Activated naive CD4-positive, alpha-beta T cell treated with anti-CD3 and anti-CD28 coated beads, Interleukin-2, amount 10 ng/mL, durations not matched to agents 7 days and 5 days (primary cell): ENCODE results near the gene RBMX.
"Not testable (repeated sequence)": the region's sequence is repeated elsewhere in the genome, so short reads cannot be mapped to it uniquely, and the experiment has no call there.

Experiments used
- CTCF ChIA-PET: fragments of 350-600 bp; sonication (Branson Sonifier 250); formaldehyde crosslinking; loops from one replicate; lab custom pipeline; 2021; ENCODE audit warnings: antibody characterized with exemption; lab: Charles Lee
- DNase-seq: peaks from one replicate; pipeline ENCODE4 v3.0.0-alpha.2; 2020
- H3K27ac Mint-ChIP-seq: one replicate; pipeline ENCODE4 v1.8.0; 2021; ENCODE audit warnings: mild to moderate bottlenecking, moderate library complexity, mixed read lengths
- H3K27me3 Mint-ChIP-seq: one replicate; pipeline ENCODE4 v1.8.0; 2021; ENCODE audit warnings: mild to moderate bottlenecking, mixed read lengths
- H3K36me3 Mint-ChIP-seq: one replicate; pipeline ENCODE4 v1.8.0; 2021; ENCODE audit warnings: mixed read lengths
- H3K4me1 Mint-ChIP-seq: one replicate; pipeline ENCODE4 v1.8.0; 2021; ENCODE audit warnings: mixed read lengths
- H3K4me3 Mint-ChIP-seq: one replicate; pipeline ENCODE4 v1.8.0; 2021; ENCODE audit warnings: mild to moderate bottlenecking, moderate library complexity, mixed read lengths
- H3K9me3 Mint-ChIP-seq: one replicate; pipeline ENCODE4 v1.8.0; 2021; ENCODE audit warnings: mixed read lengths

RBMX gene

DNA sequence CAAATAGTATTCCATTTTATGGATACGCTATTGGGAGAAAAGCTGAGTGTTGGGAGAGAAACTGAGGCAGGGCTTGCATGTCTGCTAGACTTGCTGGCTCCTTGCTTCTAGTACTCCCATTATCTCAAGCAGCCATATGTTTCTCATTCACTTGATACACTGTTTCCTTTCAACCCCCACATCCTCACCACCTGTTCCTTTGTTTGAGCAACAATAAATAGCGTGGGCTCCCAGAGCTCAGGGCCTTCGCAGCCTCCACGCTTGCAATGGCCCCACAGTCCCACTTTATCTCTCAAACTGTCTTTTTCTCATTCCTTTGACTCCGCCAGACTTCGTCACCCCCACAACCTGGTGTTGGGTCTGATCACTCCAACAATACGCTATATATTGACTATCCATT, 18.2 kb upstream of the RBMX start:
- DNase-seq, H3K36me3 Mint-ChIP-seq, H3K4me1 Mint-ChIP-seq, H3K4me3 Mint-ChIP-seq, H3K27me3 Mint-ChIP-seq, H3K27ac Mint-ChIP-seq, H3K9me3 Mint-ChIP-seq: not testable (repeated sequence)
- CTCF ChIA-PET: interaction anchor here (1.3 kb wide), 1 partner anchor 290 kb away, joined by 3 read pairs; no protein-coding TSS in a partner anchor

DNA sequence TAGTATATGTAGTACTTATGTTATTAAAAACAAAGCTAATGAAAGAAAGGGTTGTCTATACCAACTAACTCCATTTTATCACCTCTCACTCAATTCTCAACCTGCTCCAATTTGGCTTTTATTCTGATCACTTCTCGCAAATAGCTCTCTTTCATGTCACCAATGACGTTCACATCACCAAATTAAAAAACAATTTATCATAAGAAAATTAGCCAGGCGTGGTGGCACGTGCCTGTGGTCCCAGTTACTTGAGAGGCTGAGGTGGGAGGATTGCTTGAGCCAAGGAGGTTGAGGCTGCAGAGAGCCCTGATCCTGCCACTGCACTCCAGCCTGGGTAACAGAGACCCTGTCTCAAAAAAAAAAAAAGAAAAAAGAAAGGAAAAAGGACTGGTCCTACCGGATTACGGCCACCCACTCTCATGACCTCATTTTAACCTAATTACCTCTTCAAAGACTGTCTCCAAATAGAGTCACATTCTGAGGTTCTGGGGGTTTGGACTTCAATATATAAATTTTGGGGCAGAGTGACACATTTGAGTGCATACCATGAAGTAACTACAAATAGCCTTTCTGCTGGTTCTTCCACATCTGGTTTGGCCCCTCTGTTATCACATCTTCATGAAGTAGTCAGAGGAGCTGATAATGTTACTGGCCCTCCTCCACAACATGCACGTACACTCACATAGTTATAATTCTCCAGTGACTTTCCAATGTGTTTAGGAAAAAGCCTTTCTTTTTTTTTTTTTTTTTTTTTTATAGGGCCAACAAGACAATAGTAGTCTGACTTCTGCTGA, 15.8 kb upstream of the RBMX start:
- Mint-ChIP-seq H3K4me1 (no peaks in the 10 kb centered on the region), H3K4me3 (no peak overlapping the region), H3K27me3 (no peaks in the 10 kb centered on the region), H3K36me3 (no peaks in the 10 kb centered on the region), H3K27ac (no peak overlapping the region), H3K9me3 (no peaks in the 10 kb centered on the region)
- CTCF ChIA-PET: no interaction called here
- DNase-seq: no peak

DNA sequence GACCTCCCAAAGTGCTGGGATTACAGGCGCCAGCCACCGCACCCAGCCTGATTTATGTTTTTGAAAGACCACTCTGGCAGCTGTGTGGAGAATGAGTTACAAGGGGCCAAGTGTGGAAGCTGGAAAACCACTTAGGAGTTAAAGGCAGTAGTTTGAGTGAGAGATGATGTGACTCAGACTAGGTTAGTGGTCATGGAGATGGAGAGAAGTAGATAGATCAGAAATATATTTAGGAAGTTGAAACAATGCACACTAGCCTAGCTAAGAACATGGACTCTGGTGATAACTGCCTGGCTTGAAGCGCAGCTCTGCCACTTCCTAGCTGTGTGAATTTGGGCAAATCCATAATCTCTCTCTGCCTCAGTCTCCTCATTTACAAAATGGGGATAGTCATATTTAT, 11.9 kb upstream of the RBMX start:
- no peak for DNase-seq
- Mint-ChIP-seq H3K27me3 (no peaks in the 10 kb centered on the region), H3K4me3 (no peak overlapping the region), H3K36me3 (no peaks in the 10 kb centered on the region), H3K9me3 (no peaks in the 10 kb centered on the region), H3K4me1 (no peaks in the 10 kb centered on the region), H3K27ac (no peak overlapping the region)
- CTCF ChIA-PET: no interaction called here

DNA sequence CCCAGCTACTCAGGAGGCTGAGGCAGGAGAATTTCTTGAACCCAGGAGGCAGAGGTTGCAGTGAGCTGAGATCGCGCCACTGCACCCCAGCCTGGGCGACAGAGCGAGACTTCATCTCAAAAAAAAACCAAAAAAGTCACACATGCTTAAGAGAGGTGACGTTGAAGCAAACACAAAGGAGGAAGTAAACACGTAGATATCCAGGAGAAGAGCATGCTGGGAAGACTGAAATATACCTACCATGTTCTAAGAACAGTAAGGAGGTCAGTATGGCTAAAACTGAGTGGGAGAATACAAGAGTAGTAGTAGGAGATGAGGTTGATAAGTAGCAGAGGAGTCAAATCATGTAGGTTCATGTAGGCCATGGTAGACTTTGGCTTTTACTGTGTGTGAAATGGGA, 10.1 kb upstream of the RBMX start:
- H3K36me3 Mint-ChIP-seq: not testable (repeated sequence)

DNA sequence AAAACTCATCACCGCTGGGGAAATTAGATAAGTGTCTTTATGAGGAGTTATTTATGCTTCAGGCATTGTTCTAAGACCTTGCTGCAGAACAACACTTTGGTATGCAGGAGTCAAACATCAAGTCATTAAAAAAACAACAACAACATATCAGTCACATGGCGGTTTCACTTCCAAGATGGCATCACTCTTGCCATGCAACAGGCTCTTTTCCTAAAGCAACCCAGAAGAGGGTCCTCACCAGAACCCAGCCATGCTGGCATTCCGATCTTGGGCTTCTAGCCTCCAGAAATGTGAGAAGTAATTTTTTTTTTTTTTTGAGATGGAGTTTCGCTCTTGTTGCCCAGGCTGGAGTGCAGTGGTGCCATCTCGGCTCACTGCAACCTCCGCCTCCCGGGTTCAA, 8.7 kb upstream of the RBMX start:
- no peak for DNase-seq
- Mint-ChIP-seq H3K4me1 (peaks cover 11% of the 10 kb centered on the region), H3K27ac (no peak overlapping the region), H3K27me3 (no peaks in the 10 kb centered on the region), H3K9me3 (no peaks in the 10 kb centered on the region), H3K4me3 (no peak overlapping the region), H3K36me3 (no peaks in the 10 kb centered on the region)
- CTCF ChIA-PET: no interaction called here

More for the DNA sequence above, 10.1 kb upstream of the RBMX start:
- H3K4me1 Mint-ChIP-seq, DNase-seq, H3K4me3 Mint-ChIP-seq, H3K9me3 Mint-ChIP-seq, CTCF ChIA-PET, H3K27me3 Mint-ChIP-seq, H3K27ac Mint-ChIP-seq: not testable (repeated sequence)

DNA sequence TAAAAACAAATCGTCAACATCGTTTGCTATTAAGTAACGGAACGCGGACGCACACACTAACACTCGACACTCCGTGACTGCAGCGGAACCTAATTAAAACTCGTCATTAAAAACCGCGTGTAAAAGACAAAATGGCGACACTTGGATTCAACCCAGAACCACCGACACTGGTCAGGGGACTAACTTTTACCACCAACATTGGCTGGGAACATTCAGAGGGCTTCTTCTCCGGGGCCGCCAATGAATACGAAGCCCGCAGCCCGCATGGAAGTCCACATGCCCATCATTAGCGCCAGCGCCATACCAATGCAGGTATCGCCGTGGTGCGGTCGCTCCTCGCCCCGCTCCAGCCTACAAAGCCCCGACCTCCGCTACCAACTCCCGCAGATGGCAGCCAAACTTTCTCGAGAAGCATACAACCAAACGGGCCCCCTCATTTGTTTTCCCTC, 498 bp downstream of the RBMX start:
- H3K27me3 Mint-ChIP-seq: peaks cover 4% of the 10 kb centered on the region
- peaks cover 31% of the 10 kb centered on the region for H3K36me3 Mint-ChIP-seq
- peak overlapping the region; percentile 99 for H3K27ac Mint-ChIP-seq
- CTCF ChIA-PET: interaction anchor here (1.0 to 1.3 kb wide), 3 partner anchors 10 to 130 kb away, joined by 3 to 4 read pairs (median 3); no protein-coding TSS in a partner anchor
- peaks cover 28% of the 10 kb centered on the region for H3K4me1 Mint-ChIP-seq
- H3K9me3 Mint-ChIP-seq: no peaks in the 10 kb centered on the region
- H3K4me3 Mint-ChIP-seq: peak overlapping the region; percentile 99
- DNase-seq: peak; percentile 40

DNA sequence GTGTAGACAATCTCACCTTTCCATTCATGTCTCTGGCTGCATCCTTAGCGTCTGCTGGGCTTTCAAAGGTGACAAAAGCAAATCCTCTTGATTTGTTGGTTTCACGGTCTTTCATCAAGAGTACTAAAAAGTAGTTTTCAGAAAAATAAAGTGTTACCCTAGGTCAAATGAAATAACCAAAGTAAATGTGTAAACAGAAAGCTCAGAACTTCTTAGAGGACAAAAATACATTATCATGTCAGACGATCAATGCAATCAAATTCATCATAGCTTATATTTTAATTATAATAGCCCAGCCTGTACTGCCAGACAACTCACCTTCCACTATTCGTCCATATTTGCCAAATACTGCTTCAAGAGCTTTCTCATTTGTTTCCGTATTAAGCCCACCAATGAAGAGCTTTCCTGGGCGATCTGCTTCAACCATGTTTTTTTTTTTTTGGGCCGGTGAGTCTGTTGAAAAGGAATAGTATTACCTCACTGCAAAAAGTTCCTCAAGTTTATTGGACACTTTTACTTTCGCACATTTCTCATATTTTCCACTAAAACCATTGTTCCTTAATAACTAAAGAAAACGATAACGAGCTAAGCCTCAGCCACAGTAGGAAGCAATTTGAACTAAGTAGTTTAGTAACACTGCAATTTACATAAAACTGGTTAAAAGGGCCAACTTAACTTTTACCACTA, 1.4 kb downstream of the RBMX start:
- Mint-ChIP-seq H3K27ac (peak overlapping the region; percentile 99), H3K9me3 (no peaks in the 10 kb centered on the region), H3K36me3 (peaks cover 38% of the 10 kb centered on the region), H3K4me1 (peaks cover 27% of the 10 kb centered on the region), H3K4me3 (peak overlapping the region; percentile 99), H3K27me3 (peaks cover 4% of the 10 kb centered on the region)
- CTCF ChIA-PET: interaction anchor here (1.0 to 1.2 kb wide), 2 partner anchors 12 to 129 kb away, joined by 4 to 5 read pairs; no protein-coding TSS in a partner anchor
- no peak for DNase-seq

DNA sequence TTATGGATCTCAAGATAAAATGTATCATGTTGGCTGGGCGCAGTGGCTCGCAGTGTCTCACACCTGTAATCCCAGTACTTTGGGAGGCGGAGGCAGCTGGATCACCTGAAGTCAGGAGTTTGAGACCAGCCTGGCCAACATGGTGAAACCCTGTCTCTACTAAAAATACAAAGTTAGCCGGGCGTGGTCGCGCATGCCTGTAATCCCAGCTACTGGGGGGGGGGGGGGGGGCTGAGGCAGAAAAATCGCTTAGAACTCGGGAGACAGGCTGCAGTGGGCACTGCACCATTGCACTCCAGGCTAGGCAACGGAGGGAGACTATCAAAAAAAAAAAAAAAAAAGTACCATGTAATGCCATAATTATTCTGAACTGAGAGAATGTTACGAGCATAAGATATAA, 2.1 kb downstream of the RBMX start:
- CTCF ChIA-PET: interaction anchor here (1.2 kb wide), 1 partner anchor 11 kb away, joined by 5 read pairs; no protein-coding TSS in a partner anchor
- no peak for DNase-seq
- Mint-ChIP-seq H3K9me3 (no peaks in the 10 kb centered on the region), H3K27me3 (peaks cover 4% of the 10 kb centered on the region), H3K27ac (peak overlapping the region; percentile 99), H3K36me3 (peaks cover 45% of the 10 kb centered on the region), H3K4me3 (peak overlapping the region; percentile 99), H3K4me1 (peaks cover 30% of the 10 kb centered on the region)

DNA sequence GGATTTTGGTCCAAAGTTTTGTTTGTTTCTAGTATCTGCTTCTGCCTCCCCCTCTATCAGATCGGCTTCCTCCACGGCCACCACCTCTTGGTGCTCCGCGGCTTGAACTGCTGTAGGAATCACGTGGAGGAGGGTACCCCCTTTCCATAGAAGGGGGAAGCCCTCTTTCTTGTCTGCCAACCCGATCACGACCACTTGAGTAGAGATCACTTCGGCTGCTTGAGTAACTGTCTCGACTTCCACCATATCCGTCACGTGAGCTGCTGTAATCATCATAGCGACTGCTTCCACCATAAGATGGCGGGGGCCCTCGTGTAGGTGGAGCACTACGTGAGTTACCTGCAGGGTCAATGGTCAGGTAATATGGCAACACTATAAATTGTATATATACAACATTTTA, 6.4 kb downstream of the RBMX start:
- DNase-seq, H3K9me3 Mint-ChIP-seq, H3K4me3 Mint-ChIP-seq, CTCF ChIA-PET, H3K27ac Mint-ChIP-seq, H3K27me3 Mint-ChIP-seq: not testable (repeated sequence)
- peaks cover 40% of the 10 kb centered on the region for H3K4me1 Mint-ChIP-seq
- H3K36me3 Mint-ChIP-seq: peaks cover 65% of the 10 kb centered on the region

DNA sequence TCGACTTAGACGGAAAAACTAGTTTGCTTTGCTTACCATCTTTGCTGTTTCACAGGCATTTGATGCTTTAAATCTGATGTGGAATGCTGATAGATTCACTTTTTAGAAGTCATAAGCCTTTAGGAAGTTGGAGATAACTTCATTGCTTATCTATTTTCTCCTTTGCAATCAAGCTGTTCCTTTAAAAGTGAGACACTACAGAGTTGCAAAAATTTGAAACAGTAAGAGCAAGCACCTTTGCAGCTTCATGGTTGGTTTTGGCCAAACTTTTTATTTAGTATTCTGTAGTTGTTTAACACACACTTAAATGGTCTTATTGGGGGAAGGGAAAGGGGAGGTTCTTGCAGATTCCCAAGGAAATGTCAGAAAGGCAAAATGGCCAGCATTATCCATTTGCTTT, 7.3 kb downstream of the RBMX start:
- DNase-seq, H3K27me3 Mint-ChIP-seq, H3K4me3 Mint-ChIP-seq, H3K27ac Mint-ChIP-seq, H3K9me3 Mint-ChIP-seq, CTCF ChIA-PET: not testable (repeated sequence)
- Mint-ChIP-seq H3K36me3 (peaks cover 65% of the 10 kb centered on the region), H3K4me1 (peaks cover 39% of the 10 kb centered on the region)

DNA sequence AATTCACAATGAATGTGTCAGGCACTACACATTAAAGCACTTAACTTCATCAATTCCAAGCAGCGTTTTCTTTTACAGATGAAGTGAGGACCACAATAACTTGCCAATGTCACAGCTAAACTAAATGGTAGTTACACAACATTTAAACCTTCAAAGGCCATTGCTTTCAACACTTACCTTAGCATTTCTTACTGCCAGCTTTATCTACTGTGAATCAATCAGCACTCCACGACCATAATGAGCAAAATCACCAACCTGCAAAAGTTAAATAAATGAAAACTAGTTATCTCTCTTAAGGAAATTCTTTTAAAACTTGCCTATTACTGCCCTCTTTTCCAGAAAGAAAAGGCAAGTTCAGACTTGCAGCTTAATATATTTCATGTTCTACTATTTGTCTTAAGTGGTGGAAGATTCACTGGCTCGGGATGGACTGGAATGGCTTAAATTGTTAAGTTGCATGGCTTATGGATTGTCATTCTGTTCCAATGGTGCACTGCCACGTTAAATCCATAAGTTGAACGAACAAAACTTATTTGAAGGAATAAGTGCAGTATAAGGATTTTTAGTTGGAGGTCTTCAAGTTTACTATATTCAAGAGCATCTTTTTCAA, 8.3 kb downstream of the RBMX start:
- Mint-ChIP-seq H3K36me3 (peaks cover 61% of the 10 kb centered on the region), H3K4me3 (no peak overlapping the region), H3K27me3 (no peaks in the 10 kb centered on the region), H3K27ac (no peak overlapping the region), H3K4me1 (peaks cover 31% of the 10 kb centered on the region), H3K9me3 (no peaks in the 10 kb centered on the region)
- CTCF ChIA-PET: no interaction called here
- no peak for DNase-seq

DNA sequence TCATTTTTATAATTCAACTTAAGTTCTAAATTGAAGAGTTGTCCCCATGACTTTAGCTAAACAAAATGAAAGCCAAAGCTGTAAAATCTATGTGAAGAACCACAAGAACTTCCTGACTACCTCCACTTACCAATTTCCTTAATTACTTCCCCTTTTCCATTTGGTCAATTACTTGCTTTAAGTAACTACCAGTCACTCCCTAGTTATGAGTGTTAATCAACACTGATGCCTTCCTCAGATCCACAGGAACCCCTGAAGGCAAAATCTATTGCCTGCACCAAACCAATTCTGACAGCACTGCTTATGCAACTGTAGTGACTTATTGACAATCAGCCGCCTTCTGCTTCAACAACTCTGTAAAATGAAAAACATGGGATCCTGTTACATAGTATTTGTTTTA, 10.5 kb downstream of the RBMX start:
- CTCF ChIA-PET: interaction anchor here (1.6 kb wide), 1 partner anchor 10 kb away, joined by 3 read pairs; the partner anchor contains the start of gene RBMX
- no peak for DNase-seq
- H3K27me3 Mint-ChIP-seq: no peaks in the 10 kb centered on the region
- H3K4me3 Mint-ChIP-seq: no peak overlapping the region
- peaks cover 29% of the 10 kb centered on the region for H3K4me1 Mint-ChIP-seq
- H3K27ac Mint-ChIP-seq: no peak overlapping the region
- H3K36me3 Mint-ChIP-seq: peaks cover 62% of the 10 kb centered on the region
- H3K9me3 Mint-ChIP-seq: no peaks in the 10 kb centered on the region

DNA sequence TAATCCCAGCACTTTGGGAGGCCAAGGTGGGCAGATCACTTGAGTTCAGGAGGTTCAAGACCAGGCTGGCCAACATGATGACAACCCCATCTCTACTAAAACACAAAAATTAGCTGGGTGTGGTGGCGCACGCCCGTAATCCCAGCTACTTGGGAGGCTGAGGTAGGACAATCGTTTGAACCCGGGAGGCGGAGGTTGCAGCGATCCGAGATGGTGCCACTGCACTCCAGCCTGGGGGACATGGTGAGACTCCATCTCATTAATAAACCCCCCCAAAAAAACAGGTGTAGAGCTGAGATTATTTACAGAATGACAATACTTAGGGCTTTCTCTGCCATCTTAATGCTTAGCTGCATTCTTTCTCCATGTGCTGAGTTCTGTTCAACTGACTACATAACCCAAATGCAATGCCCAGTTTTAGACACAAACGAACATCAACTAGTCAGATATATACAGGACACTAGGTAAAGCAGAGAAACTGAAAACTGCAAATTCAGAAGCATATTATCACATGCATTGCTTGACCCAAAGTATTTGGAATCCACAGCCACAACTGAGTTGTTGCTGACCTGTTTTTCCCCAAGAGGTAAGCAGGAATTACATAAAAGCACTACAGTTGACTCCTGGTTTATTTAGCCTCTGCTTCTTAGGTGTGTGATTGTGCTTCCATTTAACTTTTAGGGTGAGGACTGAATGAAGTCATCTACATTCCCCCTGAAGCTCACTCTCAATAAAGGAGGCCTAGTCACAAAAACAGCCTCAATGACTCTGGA, 12.1 kb downstream of the RBMX start:
- H3K9me3 Mint-ChIP-seq: no peaks in the 10 kb centered on the region
- peaks cover 21% of the 10 kb centered on the region for H3K4me1 Mint-ChIP-seq
- no peak overlapping the region for H3K27ac Mint-ChIP-seq
- H3K4me3 Mint-ChIP-seq: no peak overlapping the region
- CTCF ChIA-PET: no interaction called here
- H3K27me3 Mint-ChIP-seq: no peaks in the 10 kb centered on the region
- peaks cover 52% of the 10 kb centered on the region for H3K36me3 Mint-ChIP-seq
- DNase-seq: no peak

DNA sequence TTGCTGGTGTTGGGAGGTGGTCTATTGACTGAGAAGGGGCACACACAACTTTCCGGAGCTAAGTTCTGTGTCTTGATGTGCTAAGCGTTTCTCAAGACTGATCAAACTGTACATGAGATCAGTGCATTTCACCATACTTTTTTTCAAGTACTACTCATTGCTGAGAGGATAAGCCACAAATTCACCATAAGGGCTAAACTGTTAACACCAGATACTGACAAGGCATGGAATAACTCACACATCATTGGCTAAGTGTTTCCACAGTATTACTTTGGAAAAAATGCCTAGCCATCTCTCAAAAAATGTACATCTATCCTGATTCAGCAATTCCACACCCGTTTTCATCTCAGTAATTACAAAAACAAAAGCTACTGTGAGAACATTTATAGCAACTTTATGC, 13.0 kb downstream of the RBMX start:
- H3K4me3 Mint-ChIP-seq: no peak overlapping the region
- H3K27ac Mint-ChIP-seq: no peak overlapping the region
- peaks cover 48% of the 10 kb centered on the region for H3K36me3 Mint-ChIP-seq
- peaks cover 18% of the 10 kb centered on the region for H3K4me1 Mint-ChIP-seq
- no peaks in the 10 kb centered on the region for H3K27me3 Mint-ChIP-seq
- CTCF ChIA-PET: interaction anchor here (1.0 kb wide), 1 partner anchor 12 kb away, joined by 5 read pairs; no protein-coding TSS in a partner anchor
- H3K9me3 Mint-ChIP-seq: no peaks in the 10 kb centered on the region
- DNase-seq: no peak
